Tibial nerve (tissue), 4 donors: ENCODE results near the gene H6PD.

ENCODE experiments used
- CTCF ChIP-seq, 5 experiments: fragments of 200-600 bp in 3 of 5; fragments of 450-650 bp in 2 of 5; sonication (generic) in 3 of 5; IDR thresholded peaks; one replicate each; pipeline ENCODE4 v1.5.1; 2016 to 2019; ENCODE audit warnings: antibody characterized with exemption in 5 of 5, mild to moderate bottlenecking in 3 of 5, moderate library complexity in 2 of 5
- EP300 ChIP-seq, 2 donors: sonication (generic); formaldehyde crosslinking; IDR thresholded peaks; one replicate each; pipeline ENCODE4 v1.6.1; 2017; ENCODE audit warnings: antibody characterized with exemption in 2 of 2, mild to moderate bottlenecking in 1 of 2
- POLR2A ChIP-seq, 2 donors: fragments of 450-650 bp; IDR thresholded peaks; one replicate each; pipeline ENCODE4 v1.6.1; 2017; ENCODE audit warnings: antibody characterized with exemption in 2 of 2, mild to moderate bottlenecking in 2 of 2, moderate library complexity in 2 of 2

GRCh38 chr1:9295884-9296283 is 61.3 kb downstream of the H6PD start:
- no peak for TF ChIP-seq POLR2A (IDR thresholded peaks at IDR 0.05)
- TF ChIP-seq CTCF (IDR thresholded peaks at IDR 0.05): no peak
- no peak for TF ChIP-seq EP300 (IDR thresholded peaks at IDR 0.05)
